Astrocyte of the cerebellum (primary cell): ENCODE measurements around the gene ROMO1.

Experiments
- DNase-seq: peaks from one replicate; pipeline ENCODE4 v3.0.0-alpha.2; 2011; ENCODE audit warnings: low read depth
- H3K4me3 ChIP-seq: 2 replicates; pipeline ENCODE4 v1.5.1; 2011; ENCODE audit warnings: mild to moderate bottlenecking, low read depth, low read length, moderate library complexity
- CTCF ChIP-seq: IDR thresholded peaks from 2 replicates; pipeline ENCODE4 v1.5.1; 2012; ENCODE audit warnings: low read length, low read depth, moderate library complexity, mild to moderate bottlenecking; ENCODE audit errors: missing control alignments
- in situ Hi-C: cut with HindIII; loops from 2 replicates; pipeline ENCODE4 v1.10.0; 2017; ENCODE audit warnings: low sequenced_read_pairs

The ROMO1 gene

DNA sequence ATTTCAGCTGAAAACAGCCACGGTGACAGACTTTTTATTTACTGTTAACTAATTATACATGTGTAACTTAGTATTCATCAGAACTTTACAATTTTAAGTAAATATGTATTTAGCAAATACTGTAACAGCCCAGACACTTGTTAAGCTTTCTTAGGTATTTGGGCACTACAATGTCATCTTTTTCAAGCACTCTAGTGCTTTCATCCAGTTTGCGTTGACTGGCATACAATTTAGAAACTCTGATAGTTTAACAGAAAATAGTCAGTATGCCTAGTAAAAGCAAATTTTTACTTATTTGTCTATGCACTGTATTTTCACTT lies 32.2 kb downstream of the ROMO1 start:
- in situ Hi-C loops, result loop anchor here (10.0 kb wide), 1 partner anchor 257 kb away; no protein-coding TSS in a partner anchor

GRCh38 chr20:35731862-35732643 lies 32.8 kb downstream of the ROMO1 start:
- no peak overlapping the region for H3K4me3 ChIP-seq
- in situ Hi-C loops, result loop anchor here (10.0 kb wide), 1 partner anchor 257 kb away; no protein-coding TSS in a partner anchor
- DNase-seq, result no peak
- TF ChIP-seq CTCF, result no peak

More for the DNA sequence above, 32.2 kb downstream of the ROMO1 start:
- no peak overlapping the region for H3K4me3 ChIP-seq
- TF ChIP-seq CTCF, result no peak
- no peak for DNase-seq

- DNase-seq, result no peak
- H3K4me3 ChIP-seq, result no peak overlapping the region
- TF ChIP-seq CTCF, result no peak
- in situ Hi-C loops, result loop anchor here (10.0 kb wide), 1 partner anchor 258 kb away; no protein-coding TSS in a partner anchor
These were observed 33.4 kb downstream of the ROMO1 start for GRCh38 chr20:35732644-35732982.

DNA sequence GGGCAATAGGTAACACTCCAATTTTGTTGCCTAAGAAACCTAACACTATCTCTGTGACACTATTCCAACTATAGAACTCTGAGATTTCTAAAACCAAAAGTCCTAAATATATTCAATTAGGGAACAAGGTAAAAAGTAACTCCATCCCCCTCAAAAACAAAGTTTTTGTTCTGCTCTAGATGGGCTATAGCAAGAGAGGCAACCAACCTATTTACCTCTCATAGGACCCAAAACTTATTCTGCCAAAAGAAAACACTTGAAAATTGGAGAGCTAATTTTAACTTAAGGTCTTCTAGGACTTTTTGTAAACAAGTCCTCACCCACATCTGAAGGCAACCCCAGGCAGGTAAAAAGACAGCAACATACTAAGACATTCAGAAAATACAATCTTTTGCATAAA lies 35.2 kb downstream of the ROMO1 start:
- in situ Hi-C loops, result loop anchor here (10.0 kb wide), 1 partner anchor 260 kb away; no protein-coding TSS in a partner anchor
- no peak for TF ChIP-seq CTCF
- H3K4me3 ChIP-seq, result no peak overlapping the region

GRCh38 chr20:35734777-35735649 lies 35.8 kb downstream of the ROMO1 start:
- in situ Hi-C loops, result loop anchor here (10.0 kb wide), 1 partner anchor 260 kb away; no protein-coding TSS in a partner anchor
- H3K4me3 ChIP-seq, result no peak overlapping the region
- no peak for DNase-seq
- no peak for TF ChIP-seq CTCF

More for the DNA sequence above, 35.2 kb downstream of the ROMO1 start:
- DNase-seq, result no peak

DNA sequence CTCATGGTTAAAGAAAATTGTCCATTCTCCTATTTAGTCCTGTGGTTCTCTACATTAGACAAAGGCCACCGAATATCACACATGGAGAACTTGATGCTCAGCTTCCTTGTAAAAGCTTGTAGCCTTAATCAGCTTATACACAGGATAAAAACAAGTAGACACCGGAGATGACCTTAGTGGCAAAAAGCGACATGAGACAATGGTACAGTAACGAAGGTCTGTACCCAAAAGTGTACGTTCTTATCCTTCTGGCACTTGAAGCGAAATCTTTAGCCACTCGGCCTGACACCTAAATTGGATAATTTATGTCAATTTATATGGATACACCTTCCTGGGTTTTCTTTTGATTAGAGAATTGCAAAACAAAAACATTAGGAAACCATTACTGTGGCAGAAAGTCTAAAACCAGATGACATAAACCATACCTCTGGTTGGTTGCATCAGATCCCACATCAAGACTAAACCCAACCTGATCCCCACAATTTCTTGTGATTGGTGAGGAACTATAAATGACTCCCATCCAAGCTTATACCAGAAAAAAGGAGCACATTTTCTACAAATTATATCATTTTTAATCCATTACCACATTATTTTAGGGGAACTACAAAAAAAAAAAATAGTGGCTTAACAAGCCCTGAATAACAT lies 36.7 kb downstream of the ROMO1 start:
- H3K4me3 ChIP-seq, result no peak overlapping the region
- no peak for DNase-seq
- TF ChIP-seq CTCF, result no peak
- in situ Hi-C loops, result loop anchor here (10.0 kb wide), 1 partner anchor 261 kb away; no protein-coding TSS in a partner anchor
